Thoracic aorta (tissue), 2 donors: ENCODE results near the gene CLDN3. TPM values are rescaled to one million over a fixed set of nuclear protein-coding genes. Genes with fewer than 3 reads are reported as not detected.

Experiments used
- ATAC-seq: fragments of 150-250 bp; one replicate; pipeline ENCODE4 v1.8.0; 2017; ENCODE audit warnings: low read depth; ENCODE audit not compliant: insufficient number of reproducible peaks, low FRiP score
- DNase-seq: peaks from one replicate; pipeline ENCODE4 v3.0.0-alpha.2; 2020; ENCODE audit warnings: low spot score
- H3K27ac ChIP-seq, 2 donors: fragments of 200-600 bp; sonication (generic); 1 replicate in 1 of 2; 2 replicates in 1 of 2; pipeline ENCODE4 v1.5.1; 2016; ENCODE audit warnings: mild to moderate bottlenecking in 2 of 2, moderate library complexity in 2 of 2
- H3K27me3 ChIP-seq: fragments of 200-600 bp; sonication (generic); replicated peaks from 2 replicates; pipeline ENCODE4 v1.6.0; 2016; ENCODE audit warnings: mild to moderate bottlenecking; ENCODE audit not compliant: insufficient read depth
- H3K36me3 ChIP-seq: fragments of 200-600 bp; sonication (generic); one replicate; pipeline ENCODE4 v1.5.1; 2016
- H3K4me1 ChIP-seq, 2 donors: fragments of 200-600 bp; sonication (generic); 1 replicate in 1 of 2; 2 replicates in 1 of 2; pipeline versions ENCODE4 v1.5.1 to v1.6.0; 2016; ENCODE audit warnings: low read depth in 2 of 2, mild to moderate bottlenecking in 1 of 2; ENCODE audit not compliant: control insufficient read depth in 1 of 2
- H3K4me3 ChIP-seq: fragments of 200-600 bp; sonication (generic); 2 replicates; pipeline ENCODE4 v1.5.1; 2016; ENCODE audit warnings: mild to moderate bottlenecking
- H3K9me3 ChIP-seq: fragments of 200-600 bp; sonication (generic); 2 replicates; pipeline ENCODE4 v1.5.1; 2016
- CTCF ChIP-seq: fragments of 200-600 bp; sonication (generic); IDR thresholded peaks from one replicate; pipeline ENCODE4 v1.5.1; 2019; ENCODE audit warnings: antibody characterized with exemption
- total RNA-seq, 2 donors: library from RNA; depleted of rRNA; stranded (reverse); fragments of >200 nt; gene quantifications; one replicate each; pipeline versions ENCODE4 v1.1.0 to v1.2.3, GENCODE V29; 2016

The CLDN3 gene
- total RNA-seq, 2 donors from 2014 or later, result not detected

DNA sequence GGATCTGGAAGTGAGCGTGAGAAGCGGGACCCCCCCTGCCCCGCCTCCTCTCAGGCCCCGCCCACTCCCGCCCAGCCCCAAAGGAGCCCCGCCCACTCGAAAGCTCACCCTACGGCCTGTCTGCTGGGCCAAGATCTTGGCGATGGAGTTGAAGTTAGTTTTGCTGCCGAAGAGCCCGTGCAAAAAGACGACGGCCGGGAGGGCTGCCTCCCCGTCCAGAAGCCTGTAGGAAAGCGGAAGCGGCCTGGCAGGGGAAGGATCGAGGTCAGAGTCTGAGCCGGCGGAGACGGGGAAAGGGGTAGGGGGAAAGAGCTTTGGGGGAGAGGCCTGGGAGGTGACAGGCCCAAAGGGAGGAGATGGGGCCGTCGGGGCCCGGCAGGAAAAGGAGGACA is 31.9 kb downstream of the CLDN3 start:
- Histone ChIP-seq H3K27me3 (no peaks in the 10 kb centered on the region), H3K4me3 (peak overlapping the region; percentile 91), H3K9me3 (no peaks in the 10 kb centered on the region), H3K4me1 (peaks cover 5 to 16% of the 10 kb centered on the region in 2 donors), H3K36me3 (peaks cover 6% of the 10 kb centered on the region), H3K27ac (peak overlapping the region; percentile 67 to 87)
- no peak for TF ChIP-seq CTCF
- no peak for DNase-seq
- peak; percentile 14 for ATAC-seq

- no peak for DNase-seq
- Histone ChIP-seq H3K9me3 (no peaks in the 10 kb centered on the region), H3K27ac (peak overlapping the region in 1 of 2 donors; percentile 87), H3K36me3 (peaks cover 6% of the 10 kb centered on the region), H3K27me3 (no peaks in the 10 kb centered on the region), H3K4me1 (peaks cover 5 to 16% of the 10 kb centered on the region in 2 donors), H3K4me3 (peak overlapping the region; percentile 91)
- ATAC-seq, result no peak
- TF ChIP-seq CTCF, result no peak
These were observed 32.4 kb downstream of the CLDN3 start for GRCh38 chr7:73737491-73738219.

GRCh38 chr7:73736885-73737284 is 33.2 kb downstream of the CLDN3 start:
- DNase-seq (no peak), ATAC-seq (no peak)
- Histone ChIP-seq H3K4me1 (peaks cover 5 to 16% of the 10 kb centered on the region in 2 donors), H3K9me3 (no peaks in the 10 kb centered on the region), H3K36me3 (peaks cover 6% of the 10 kb centered on the region), H3K27ac (no peak overlapping the region), H3K27me3 (no peaks in the 10 kb centered on the region), H3K4me3 (no peak overlapping the region)
- no peak for TF ChIP-seq CTCF

DNA sequence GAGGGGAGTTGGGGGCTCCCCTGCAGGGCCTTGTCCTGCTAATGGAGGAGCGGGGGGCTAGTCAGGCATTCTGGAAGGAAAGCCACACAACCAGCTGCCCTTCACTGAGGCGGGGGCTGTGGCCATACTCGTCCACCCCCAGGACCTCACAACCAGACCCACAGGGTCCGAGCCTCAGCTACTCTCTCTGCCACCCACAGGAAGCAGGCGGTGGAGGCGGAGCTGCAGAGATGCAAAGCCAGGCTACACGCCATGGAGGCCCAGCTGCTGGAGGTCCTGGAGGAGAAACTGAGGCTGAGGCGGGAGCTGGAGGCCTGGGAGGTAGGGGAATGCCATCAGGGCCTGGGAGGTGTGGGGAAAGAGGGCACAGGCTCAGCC is 34.6 kb downstream of the CLDN3 start:
- Histone ChIP-seq H3K27me3 (no peaks in the 10 kb centered on the region), H3K36me3 (peaks cover 6% of the 10 kb centered on the region), H3K4me3 (no peak overlapping the region), H3K27ac (no peak overlapping the region), H3K4me1 (peaks cover 5 to 16% of the 10 kb centered on the region in 2 donors), H3K9me3 (no peaks in the 10 kb centered on the region)
- TF ChIP-seq CTCF, result no peak
- DNase-seq, result no peak
- ATAC-seq, result no peak

GRCh38 chr7:73734619-73735527 is 35.2 kb downstream of the CLDN3 start:
- H3K4me1 ChIP-seq, result peaks cover 5 to 16% of the 10 kb centered on the region in 2 donors
- no peak overlapping the region for H3K4me3 ChIP-seq
- TF ChIP-seq CTCF, result peak; percentile 65
- no peaks in the 10 kb centered on the region for H3K27me3 ChIP-seq
- H3K9me3 ChIP-seq, result no peaks in the 10 kb centered on the region
- peaks cover 6% of the 10 kb centered on the region for H3K36me3 ChIP-seq
- DNase-seq (no peak), ATAC-seq (no peak)
- peak overlapping the region in 1 of 2 donors; percentile 11 for H3K27ac ChIP-seq
